Bronchial epithelial cell (primary cell): ENCODE results near the gene SIRT1. TPM values are rescaled to one million over a fixed set of nuclear protein-coding genes. Genes with fewer than 3 reads are reported as not detected.

Experiments used
- DNase-seq: peaks from one replicate; pipeline ENCODE4 v3.0.0-alpha.2; 2010; ENCODE audit warnings: low read depth
- FAIRE-seq: peaks from 2 replicates; lab custom pipeline; 2011; peaks lifted over from hg19 to GRCh38; lab: Jason Lieb, UNC
- H3K27me3 ChIP-seq: 2 replicates; pipeline ENCODE4 v1.5.1; 2011; ENCODE audit warnings: low read length; ENCODE audit not compliant: control insufficient read depth, insufficient read depth
- H3K36me3 ChIP-seq: 2 replicates; pipeline ENCODE4 v1.5.1; 2011; ENCODE audit warnings: low read length; ENCODE audit not compliant: control insufficient read depth, insufficient read depth
- H3K4me3 ChIP-seq: 2 replicates; pipeline ENCODE4 v1.5.1; 2011; ENCODE audit warnings: mild to moderate bottlenecking, low read depth, low read length, control low read depth
- CTCF ChIP-seq: IDR thresholded peaks from 2 replicates; pipeline ENCODE4 v1.5.1; 2011; ENCODE audit warnings: mild to moderate bottlenecking, moderate library complexity, low read length, control low read depth, inconsistent platforms; ENCODE audit not compliant: insufficient read depth, severe bottlenecking
- total RNA-seq: library from RNA; depleted of rRNA; stranded (reverse); fragments of >200 nt; gene quantifications from 2 replicates; pipeline ENCODE4 v1.2.1, GENCODE V29; 2014

SIRT1 gene
- total RNA-seq, 1 donor from 2014 or later, result 10.8 TPM

GRCh38 chr10:67917679-67918078 is 33.2 kb downstream of the SIRT1 start:
- TF ChIP-seq CTCF, result no peak
- Histone ChIP-seq H3K36me3 (no peaks in the 10 kb centered on the region), H3K27me3 (no peaks in the 10 kb centered on the region), H3K4me3 (no peak overlapping the region)
- DNase-seq (no peak), FAIRE-seq (no peak)

DNA sequence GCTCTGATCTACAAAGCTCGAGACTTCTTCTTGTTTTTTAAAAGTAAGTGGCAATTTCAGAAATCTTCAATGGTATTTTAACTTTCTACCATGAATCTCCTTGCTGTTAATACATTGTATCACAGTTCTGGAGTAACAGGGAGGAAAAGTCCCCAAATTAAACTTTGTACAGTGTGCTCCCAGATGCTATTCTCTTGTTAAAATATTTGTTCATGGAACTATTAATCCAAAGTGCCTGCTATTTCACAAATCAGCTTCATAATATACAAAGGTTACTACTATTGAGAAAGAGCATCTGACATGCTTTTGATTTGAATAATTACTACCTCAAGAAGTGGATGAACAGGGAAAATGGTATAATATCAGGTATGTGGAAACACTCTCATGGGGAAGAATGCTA is 36.6 kb downstream of the SIRT1 start:
- no peak for TF ChIP-seq CTCF
- H3K36me3 ChIP-seq, result no peaks in the 10 kb centered on the region
- FAIRE-seq (no peak), DNase-seq (no peak)
- no peak overlapping the region for H3K4me3 ChIP-seq
- no peaks in the 10 kb centered on the region for H3K27me3 ChIP-seq

DNA sequence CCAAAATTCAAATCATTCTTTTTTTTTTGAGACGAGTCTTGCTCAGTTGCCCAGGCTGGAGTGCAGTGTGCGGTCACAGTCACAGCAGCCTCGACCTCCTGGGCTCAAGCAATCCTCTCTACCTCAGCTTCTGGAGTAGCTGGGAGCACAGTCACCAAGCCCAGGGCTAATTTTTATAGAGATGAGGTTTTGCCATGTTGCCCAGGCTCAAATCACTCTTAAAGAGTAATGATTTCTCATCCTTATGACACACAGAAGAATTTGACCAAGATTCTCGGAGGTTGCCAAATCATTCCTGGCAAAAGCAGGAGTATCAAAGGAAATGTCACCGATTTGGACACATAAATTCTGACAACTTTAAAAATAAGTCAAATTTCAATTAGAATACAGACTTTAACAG is 39.1 kb downstream of the SIRT1 start:
- Histone ChIP-seq H3K4me3 (no peak overlapping the region), H3K27me3 (no peaks in the 10 kb centered on the region), H3K36me3 (no peaks in the 10 kb centered on the region)
- FAIRE-seq (no peak), DNase-seq (peak; percentile 17)
- TF ChIP-seq CTCF, result no peak

DNA sequence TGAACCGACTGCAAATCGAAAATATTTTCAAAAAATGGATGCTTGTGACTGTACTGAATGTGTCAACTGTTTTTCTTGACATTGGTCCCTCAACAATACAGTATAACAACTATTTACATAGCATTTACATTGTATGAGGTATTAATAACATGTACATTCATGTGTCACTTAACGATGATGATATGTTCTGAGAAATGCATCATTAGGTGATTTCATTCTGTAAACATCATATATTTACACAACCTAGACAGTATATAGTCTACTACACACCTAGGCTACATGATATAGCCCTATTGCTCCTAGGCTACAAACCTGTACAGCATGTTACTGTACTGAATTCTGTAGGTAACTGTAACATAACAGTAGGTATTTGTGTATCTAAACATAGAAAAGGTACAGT is 39.7 kb downstream of the SIRT1 start:
- FAIRE-seq, result no peak
- H3K4me3 ChIP-seq, result no peak overlapping the region
- peak; percentile 81 for DNase-seq
- H3K36me3 ChIP-seq, result no peaks in the 10 kb centered on the region
- TF ChIP-seq CTCF, result no peak
- no peaks in the 10 kb centered on the region for H3K27me3 ChIP-seq

GRCh38 chr10:67925449-67926005 is 41.1 kb downstream of the SIRT1 start:
- no peak for FAIRE-seq
- Histone ChIP-seq H3K27me3 (no peaks in the 10 kb centered on the region), H3K4me3 (no peak overlapping the region), H3K36me3 (no peaks in the 10 kb centered on the region)
- no peak for TF ChIP-seq CTCF
- peak; percentile 17 for DNase-seq

GRCh38 chr10:67926951-67927350 is 42.5 kb downstream of the SIRT1 start:
- FAIRE-seq (no peak), DNase-seq (no peak)
- Histone ChIP-seq H3K36me3 (peaks cover 2% of the 10 kb centered on the region), H3K27me3 (no peaks in the 10 kb centered on the region), H3K4me3 (no peak overlapping the region)
- no peak for TF ChIP-seq CTCF
